ENCODE measurements around the gene MYO16.

Gene MYO16

GRCh38 chr13:109144693-109145437, 515.5 kb downstream of the MYO16 start:
- H3K9me2 ChIP-seq (replicated peaks; ENCODE audit: low read depth, low read length) = no peaks in the 10 kb centered on the region

GRCh38 chr13:109145631-109146030, 516.2 kb downstream of the MYO16 start:
- Histone ChIP-seq H3K36me3 (ENCODE audit: insufficient read depth, low read length) (no peaks in the 10 kb centered on the region), H3K9me2 (replicated peaks; ENCODE audit: low read depth, low read length) (no peaks in the 10 kb centered on the region), H3K4me2 (ENCODE audit: low read depth, low read length, poor library complexity, severe bottlenecking) (no peak overlapping the region), H3F3A (ENCODE audit: low read depth) (no peaks in the 10 kb centered on the region), H2AFZ (ENCODE audit: low read length) (no peak overlapping the region), H3K27me3 (ENCODE audit: insufficient read depth, low read length, poor library complexity, severe bottlenecking) (no peaks in the 10 kb centered on the region), H3K4me1 (ENCODE audit: insufficient read depth, low read length, poor library complexity, severe bottlenecking) (no peaks in the 10 kb centered on the region), H3K9ac (ENCODE audit: low read depth, low read length, poor library complexity, severe bottlenecking) (no peak overlapping the region), H3K79me2 (ENCODE audit: insufficient read depth, low read length) (no peaks in the 10 kb centered on the region), H4K20me1 (ENCODE audit: insufficient read depth, low read length, poor library complexity, severe bottlenecking) (no peaks in the 10 kb centered on the region), H3K4me3 (ENCODE audit: low read length, poor library complexity, severe bottlenecking) (no peak overlapping the region), H3K9me3 (ENCODE audit: insufficient read depth, low read depth, low read length) (no peaks in the 10 kb centered on the region)
- TF ChIP-seq CTCF (conservative IDR thresholded peaks at IDR 0.05; ENCODE audit: low read length) = peak; percentile 87
- no peak for TF ChIP-seq EZH2phosphoT487 (IDR thresholded peaks at IDR 0.05; ENCODE audit: borderline replicate concordance)

More at GRCh38 chr13:109144693-109145437, 515.5 kb downstream of the MYO16 start:
- H3K9ac ChIP-seq (ENCODE audit: low read depth, low read length, poor library complexity, severe bottlenecking) = no peak overlapping the region
- no peaks in the 10 kb centered on the region for H3K4me1 ChIP-seq (ENCODE audit: insufficient read depth, low read length, poor library complexity, severe bottlenecking)
- TF ChIP-seq EZH2phosphoT487 (IDR thresholded peaks at IDR 0.05; ENCODE audit: borderline replicate concordance) = no peak
- TF ChIP-seq CTCF (conservative IDR thresholded peaks at IDR 0.05; ENCODE audit: low read length) = no peak
- no peaks in the 10 kb centered on the region for H3K36me3 ChIP-seq (ENCODE audit: insufficient read depth, low read length)
- H4K20me1 ChIP-seq (ENCODE audit: insufficient read depth, low read length, poor library complexity, severe bottlenecking) = no peaks in the 10 kb centered on the region
- no peaks in the 10 kb centered on the region for H3K79me2 ChIP-seq (ENCODE audit: insufficient read depth, low read length)
- no peak overlapping the region for H2AFZ ChIP-seq (ENCODE audit: low read length)
- no peaks in the 10 kb centered on the region for H3K9me3 ChIP-seq (ENCODE audit: insufficient read depth, low read depth, low read length)
- no peak overlapping the region for H3K4me2 ChIP-seq (ENCODE audit: low read depth, low read length, poor library complexity, severe bottlenecking)
- no peak overlapping the region for H3K4me3 ChIP-seq (ENCODE audit: low read length, poor library complexity, severe bottlenecking)
- H3F3A ChIP-seq (ENCODE audit: low read depth) = no peaks in the 10 kb centered on the region
- H3K27me3 ChIP-seq (ENCODE audit: insufficient read depth, low read length, poor library complexity, severe bottlenecking) = no peaks in the 10 kb centered on the region

- H3K4me1 ChIP-seq (ENCODE audit: insufficient read depth, low read length, poor library complexity, severe bottlenecking) = no peaks in the 10 kb centered on the region
Measured at GRCh38 chr13:109146393-109146792, 517.0 kb downstream of the MYO16 start.

More at GRCh38 chr13:109146393-109146792, 517.0 kb downstream of the MYO16 start:
- H3K9me2 ChIP-seq (replicated peaks; ENCODE audit: low read depth, low read length) = no peaks in the 10 kb centered on the region
- H3K36me3 ChIP-seq (ENCODE audit: insufficient read depth, low read length) = no peaks in the 10 kb centered on the region
- no peak overlapping the region for H2AFZ ChIP-seq (ENCODE audit: low read length)
- no peak overlapping the region for H3K9ac ChIP-seq (ENCODE audit: low read depth, low read length, poor library complexity, severe bottlenecking)
- no peak overlapping the region for H3K4me3 ChIP-seq (ENCODE audit: low read length, poor library complexity, severe bottlenecking)
- TF ChIP-seq CTCF (conservative IDR thresholded peaks at IDR 0.05; ENCODE audit: low read length) (no peak), EZH2phosphoT487 (IDR thresholded peaks at IDR 0.05; ENCODE audit: borderline replicate concordance) (no peak)
- no peaks in the 10 kb centered on the region for H3F3A ChIP-seq (ENCODE audit: low read depth)
- no peak overlapping the region for H3K4me2 ChIP-seq (ENCODE audit: low read depth, low read length, poor library complexity, severe bottlenecking)
- H3K9me3 ChIP-seq (ENCODE audit: insufficient read depth, low read depth, low read length) = no peaks in the 10 kb centered on the region
- no peaks in the 10 kb centered on the region for H4K20me1 ChIP-seq (ENCODE audit: insufficient read depth, low read length, poor library complexity, severe bottlenecking)
- H3K27me3 ChIP-seq (ENCODE audit: insufficient read depth, low read length, poor library complexity, severe bottlenecking) = no peaks in the 10 kb centered on the region
- H3K79me2 ChIP-seq (ENCODE audit: insufficient read depth, low read length) = no peaks in the 10 kb centered on the region
